ENCODE measurements around the gene IGSF23.
"Not testable (repeated sequence)": the region's sequence is repeated elsewhere in the genome, so short reads cannot be mapped to it uniquely, and the experiment has no call there.

DNA sequence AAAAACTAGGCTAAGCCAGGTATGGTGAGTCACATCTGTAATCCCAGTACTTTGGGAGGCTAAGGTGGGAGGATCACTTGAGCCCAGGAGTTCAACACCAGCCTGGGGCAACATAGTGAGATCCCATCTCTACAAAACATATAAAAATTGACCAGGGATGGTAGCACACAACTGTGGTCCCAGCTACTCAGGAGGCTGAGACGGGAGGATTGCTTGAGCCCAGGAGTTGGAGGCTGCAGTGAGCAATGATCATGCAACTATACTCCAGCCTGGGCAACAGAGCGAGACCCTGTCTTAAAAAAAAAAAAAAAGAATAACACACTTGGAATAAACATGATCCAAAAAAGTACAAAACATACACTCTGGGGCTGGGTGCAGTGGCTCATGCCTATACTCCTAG, 56.7 kb downstream of the IGSF23 start:
- not testable (repeated sequence) for TF ChIP-seq POLR2AphosphoS5, POLR2A (IDR thresholded peaks at IDR 0.05)
- TF ChIP-seq, protein P1, sequence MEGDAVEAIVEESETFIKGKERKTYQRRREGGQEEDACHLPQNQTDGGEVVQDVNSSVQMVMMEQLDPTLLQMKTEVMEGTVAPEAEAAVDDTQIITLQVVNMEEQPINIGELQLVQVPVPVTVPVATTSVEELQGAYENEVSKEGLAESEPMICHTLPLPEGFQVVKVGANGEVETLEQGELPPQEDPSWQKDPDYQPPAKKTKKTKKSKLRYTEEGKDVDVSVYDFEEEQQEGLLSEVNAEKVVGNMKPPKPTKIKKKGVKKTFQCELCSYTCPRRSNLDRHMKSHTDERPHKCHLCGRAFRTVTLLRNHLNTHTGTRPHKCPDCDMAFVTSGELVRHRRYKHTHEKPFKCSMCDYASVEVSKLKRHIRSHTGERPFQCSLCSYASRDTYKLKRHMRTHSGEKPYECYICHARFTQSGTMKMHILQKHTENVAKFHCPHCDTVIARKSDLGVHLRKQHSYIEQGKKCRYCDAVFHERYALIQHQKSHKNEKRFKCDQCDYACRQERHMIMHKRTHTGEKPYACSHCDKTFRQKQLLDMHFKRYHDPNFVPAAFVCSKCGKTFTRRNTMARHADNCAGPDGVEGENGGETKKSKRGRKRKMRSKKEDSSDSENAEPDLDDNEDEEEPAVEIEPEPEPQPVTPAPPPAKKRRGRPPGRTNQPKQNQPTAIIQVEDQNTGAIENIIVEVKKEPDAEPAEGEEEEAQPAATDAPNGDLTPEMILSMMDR (IDR thresholded peaks at IDR 0.05), result not testable (repeated sequence)

Measured in transverse colon (tissue), 4 donors.